HG03342 (cell line): ENCODE results near the gene NCCRP1.
"Not testable (repeated sequence)": the region's sequence is repeated elsewhere in the genome, so short reads cannot be mapped to it uniquely, and the experiment has no call there.

Experiments used
- ATAC-seq: cut with Tn5 transposase; IDR thresholded peaks from one replicate; pipeline ENCODE4 v1.9.1; 2021; ENCODE audit warnings: mild to moderate bottlenecking, moderate library complexity; ENCODE audit not compliant: unreplicated experiment

Gene NCCRP1

DNA sequence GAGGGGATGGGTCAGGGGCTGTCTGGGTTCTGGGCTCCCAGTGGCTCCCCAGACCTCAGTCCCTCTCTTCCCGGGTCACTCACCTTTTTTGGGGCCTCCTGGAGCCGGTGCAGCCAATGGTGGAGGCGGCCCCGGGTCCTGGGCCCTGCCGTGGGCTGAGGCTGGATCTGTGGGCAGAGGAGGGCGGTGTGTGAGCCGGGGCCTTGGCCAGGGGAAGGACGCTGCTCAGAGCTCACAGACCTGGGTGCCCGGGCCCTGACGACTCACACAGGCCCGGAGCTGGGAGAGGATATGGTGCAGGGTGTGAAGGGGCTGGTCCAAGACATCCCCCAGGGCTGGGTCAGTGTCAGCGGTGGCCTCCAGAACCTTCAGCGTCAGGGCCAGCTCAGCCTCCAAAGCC is 47.0 kb downstream of the NCCRP1 start:
- not testable (repeated sequence) for ATAC-seq

DNA sequence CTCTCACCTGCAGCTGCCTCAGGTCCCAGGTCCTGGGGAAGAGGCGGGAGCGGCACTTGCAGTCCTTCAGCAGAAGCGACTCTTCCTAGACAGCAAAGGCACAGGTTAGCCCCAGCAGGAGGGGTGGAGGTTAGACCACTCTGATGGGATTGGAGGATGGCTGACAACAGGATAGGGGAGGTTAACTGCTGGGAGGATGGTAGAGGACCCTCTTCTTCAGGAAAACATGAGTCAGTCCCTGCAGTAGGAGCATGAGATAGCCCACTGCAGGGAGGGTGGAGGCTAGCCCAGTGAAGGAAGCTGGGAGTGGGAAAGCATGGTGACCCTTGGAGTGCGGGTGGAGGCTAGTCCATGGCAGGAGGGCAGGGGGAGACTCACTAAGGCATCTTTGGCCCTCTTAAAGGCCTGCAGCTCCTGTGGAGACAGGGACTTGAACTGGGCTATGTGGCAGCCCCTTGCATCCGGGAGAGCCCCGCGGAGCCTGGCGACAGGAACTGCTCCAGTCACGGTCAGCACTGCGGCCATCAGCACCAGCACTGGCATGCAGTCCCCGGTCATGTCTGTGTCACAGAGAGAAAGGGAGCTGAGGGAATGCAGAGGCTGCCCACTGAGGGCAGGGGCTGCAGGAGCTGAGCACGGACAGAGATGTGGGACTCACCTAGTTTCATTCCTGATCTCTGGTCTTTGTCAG is 47.8 kb downstream of the NCCRP1 start, which contains the start of gene IFNL3:
IFNL3 (minus strand) TSS at position 597 of the 691 bp plus-strand sequence; CDS start at position 558, 39 bp downstream.
- not testable (repeated sequence) for ATAC-seq

DNA sequence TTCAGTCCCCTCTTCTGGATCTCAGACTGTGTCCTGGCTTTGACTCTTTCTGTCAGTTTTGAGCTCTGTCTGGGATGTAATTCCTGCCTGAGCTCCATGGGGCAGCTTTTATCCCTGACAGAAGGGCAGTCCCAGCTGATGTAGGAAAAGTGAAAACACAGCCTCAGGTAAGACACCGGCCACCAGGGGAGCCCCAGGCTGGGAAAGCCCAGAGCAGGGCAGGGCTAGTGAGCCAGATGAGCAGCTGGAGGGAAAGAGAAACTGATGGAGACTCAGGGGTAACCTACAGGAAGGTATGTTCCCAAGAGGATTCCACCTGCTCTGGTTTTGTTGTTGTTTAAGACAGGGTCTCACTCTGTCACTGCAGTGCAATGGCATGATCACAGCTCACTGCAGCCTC is 48.4 kb downstream of the NCCRP1 start:
- not testable (repeated sequence) for ATAC-seq

DNA sequence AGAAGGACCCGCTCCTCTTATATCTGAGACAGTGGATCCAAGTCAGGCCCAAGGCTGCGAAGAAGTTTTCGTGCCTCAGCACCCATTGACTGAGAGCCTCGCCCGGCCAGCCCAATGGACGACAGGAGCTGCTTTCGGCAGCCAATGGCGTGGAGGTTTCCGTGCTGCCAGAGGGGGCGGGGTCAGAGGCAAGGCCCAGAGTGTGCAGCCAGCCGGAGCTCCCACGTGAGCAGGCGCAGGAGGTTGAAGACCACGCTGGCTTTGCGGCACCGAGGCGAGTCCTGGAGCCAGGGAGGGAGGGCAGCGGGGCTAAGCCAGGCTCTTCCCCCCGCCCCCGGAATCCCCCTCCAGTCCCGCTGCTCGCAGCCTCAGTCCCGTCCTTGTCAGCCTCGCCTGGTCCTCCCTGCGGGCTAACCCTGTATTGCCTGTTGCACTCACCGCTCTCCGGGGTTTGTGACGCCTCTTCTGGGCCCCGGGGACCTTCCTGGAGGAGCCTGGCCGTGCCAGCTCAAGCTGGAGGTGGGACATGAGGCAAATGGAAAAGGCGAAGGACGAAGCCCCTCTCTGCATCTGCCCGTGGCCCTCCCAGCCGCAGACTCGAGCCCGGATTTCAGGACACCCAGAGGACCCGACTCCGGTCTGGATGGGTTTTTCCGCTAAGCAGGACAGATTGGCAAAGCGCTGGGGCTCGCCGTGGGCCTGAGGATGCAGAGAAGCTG is 50.3 kb downstream of the NCCRP1 start:
- no peak for ATAC-seq

DNA sequence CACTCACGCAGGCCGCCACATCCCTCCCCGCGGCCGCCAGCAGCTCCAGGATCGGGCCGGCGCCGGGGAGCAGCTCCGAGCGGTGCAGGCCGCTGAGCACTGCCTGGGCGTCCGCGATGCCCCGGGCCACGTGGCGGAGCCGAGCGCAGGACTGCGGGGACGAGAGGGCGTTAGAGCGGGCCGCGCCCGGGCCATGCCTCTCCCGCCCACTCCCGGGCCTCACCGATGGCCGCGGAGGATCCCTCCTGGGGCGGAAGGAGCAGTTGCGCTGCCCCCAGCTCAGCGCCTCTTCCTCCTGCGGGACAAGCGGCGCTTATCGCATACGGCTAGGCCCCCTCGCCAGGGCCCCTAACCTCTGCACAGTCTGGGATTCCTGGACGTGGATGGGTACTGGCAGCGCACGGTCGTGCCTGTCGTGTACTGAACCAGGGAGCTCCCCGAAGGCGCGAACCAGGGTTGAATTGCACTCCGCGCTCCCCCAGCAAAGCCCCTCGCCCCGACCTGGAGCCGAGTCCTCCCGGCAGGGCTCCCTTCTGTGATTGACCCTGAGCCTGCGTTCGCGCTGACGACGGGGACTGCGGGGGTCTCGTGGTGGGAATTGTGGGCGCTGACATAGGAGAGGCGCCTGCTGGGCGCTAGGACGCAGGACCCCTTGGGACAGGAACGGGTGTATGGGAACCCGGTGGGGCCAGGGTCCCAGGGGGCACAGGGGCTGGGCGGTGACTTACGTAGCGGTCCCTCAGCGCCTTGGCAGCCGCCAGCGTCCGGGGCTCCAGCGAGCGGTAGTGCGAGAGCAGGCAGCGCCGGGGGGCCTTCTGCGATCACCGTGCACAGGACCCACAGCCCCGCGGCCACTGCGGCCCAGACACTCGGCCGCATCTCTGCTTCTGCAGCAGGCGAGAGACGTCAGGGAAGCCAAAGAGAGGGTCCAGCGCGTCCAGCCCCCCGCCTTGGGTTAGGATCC is 51.2 kb downstream of the NCCRP1 start:
- no peak for ATAC-seq

DNA sequence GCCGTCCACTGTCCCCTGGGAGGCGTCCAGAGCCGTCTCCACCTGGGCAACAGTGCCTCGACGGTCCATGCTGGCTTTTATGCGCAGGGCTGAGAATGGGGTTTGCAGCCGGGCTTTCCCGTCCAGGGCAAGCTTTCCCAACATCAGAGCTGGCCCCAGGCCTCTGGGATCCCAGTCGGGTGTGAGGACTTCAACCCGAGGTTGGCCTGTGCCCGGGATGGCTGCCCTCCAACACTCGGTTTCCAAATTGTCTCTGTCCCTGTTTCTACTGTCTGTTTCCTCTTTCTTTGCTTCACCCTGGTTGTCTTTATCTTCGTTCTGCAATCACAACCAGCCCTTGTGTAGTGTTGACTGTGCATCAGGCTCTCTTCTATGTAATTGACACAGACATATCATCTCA is 52.0 kb downstream of the NCCRP1 start, which contains the start of gene IFNL4:
IFNL4 (minus strand) TSS at position 51 of the 400 bp plus-strand sequence.
- no peak for ATAC-seq

DNA sequence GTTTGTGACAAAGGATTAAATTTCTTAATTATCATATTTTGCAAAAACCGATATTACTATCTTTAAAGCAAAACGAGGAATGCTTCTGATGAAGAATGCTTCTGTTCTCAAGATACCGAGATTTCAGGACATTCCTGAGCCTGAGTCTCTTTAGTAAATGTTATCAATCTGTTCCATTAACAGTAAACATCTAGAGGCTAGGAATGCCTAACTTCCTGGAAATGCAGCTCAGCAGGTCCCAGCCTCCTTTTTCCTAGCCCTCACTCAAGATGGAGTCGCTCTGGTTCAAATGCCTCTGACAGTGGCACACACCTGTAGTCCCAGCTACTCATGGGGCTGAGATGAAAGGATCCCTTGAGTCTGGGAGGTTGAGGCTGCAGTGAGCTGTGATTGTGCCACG is 54.3 kb downstream of the NCCRP1 start:
- ATAC-seq, result no peak
